Hypothalamus (tissue), 51 donors: ENCODE results near the gene SIGLEC10.

ENCODE experiments used
- DNase-seq, 51 donors: peaks; one replicate each; lab custom pipeline; 2025; lab: John Stamatoyannopoulos, UW

Gene SIGLEC10

GRCh38 chr19:51396175-51396574 is 21.3 kb downstream of the SIGLEC10 start:
- no peak for DNase-seq

GRCh38 chr19:51394050-51394836 is 23.2 kb downstream of the SIGLEC10 start:
- DNase-seq: peak; percentile 13 to 96 (median 83)

- no peak for DNase-seq
Measured at GRCh38 chr19:51392701-51393100, 24.7 kb downstream of the SIGLEC10 start.

GRCh38 chr19:51391073-51391611 is 26.3 kb downstream of the SIGLEC10 start:
- no peak for DNase-seq

- DNase-seq: no peak
Measured at GRCh38 chr19:51389143-51389542, 28.3 kb downstream of the SIGLEC10 start.

GRCh38 chr19:51387924-51388389 is 29.5 kb downstream of the SIGLEC10 start, which contains the start of gene LIM2:
Gene LIM2 (minus strand): TSS chr19:51387974. CDS start chr19:51387443, 531 bp downstream.
- DNase-seq: no peak

GRCh38 chr19:51386882-51387520 is 30.4 kb downstream of the SIGLEC10 start:
- no peak for DNase-seq

GRCh38 chr19:51382004-51382403 is 35.4 kb downstream of the SIGLEC10 start:
- DNase-seq: no peak

- DNase-seq: no peak
Measured at GRCh38 chr19:51380379-51380778, 37.1 kb downstream of the SIGLEC10 start.

GRCh38 chr19:51377422-51377821 is 40.0 kb downstream of the SIGLEC10 start:
- no peak for DNase-seq

- DNase-seq: no peak
Measured at GRCh38 chr19:51375504-51376221, 41.8 kb downstream of the SIGLEC10 start.

GRCh38 chr19:51372649-51373504 is 44.6 kb downstream of the SIGLEC10 start, which contains the start of gene NKG7:
Gene NKG7 (minus strand): TSS chr19:51372654. CDS start chr19:51372535, 119 bp downstream.
- peak in 1 of 51 donors; percentile 2 for DNase-seq

- DNase-seq: peak in 1 of 51 donors; percentile 96
Measured at GRCh38 chr19:51372021-51372648, 45.3 kb downstream of the SIGLEC10 start.

- no peak for DNase-seq
Measured at GRCh38 chr19:51371186-51371690, 46.2 kb downstream of the SIGLEC10 start.

- DNase-seq: no peak
Measured at GRCh38 chr19:51370230-51370629, 47.2 kb downstream of the SIGLEC10 start.

- peak in 7 of 51 donors; percentile 43 to 71 (median 58) for DNase-seq
Measured at GRCh38 chr19:51368366-51369282, 48.8 kb downstream of the SIGLEC10 start, which contains the start of gene CLDND2. Gene CLDND2 (minus strand): TSS chr19:51369003. CDS start chr19:51368577, 426 bp downstream.

GRCh38 chr19:51367565-51368365 is 49.7 kb downstream of the SIGLEC10 start:
- DNase-seq: peak; percentile 56 to 100 (median 97)
